ENCODE data around the gene LDB3.

DNA sequence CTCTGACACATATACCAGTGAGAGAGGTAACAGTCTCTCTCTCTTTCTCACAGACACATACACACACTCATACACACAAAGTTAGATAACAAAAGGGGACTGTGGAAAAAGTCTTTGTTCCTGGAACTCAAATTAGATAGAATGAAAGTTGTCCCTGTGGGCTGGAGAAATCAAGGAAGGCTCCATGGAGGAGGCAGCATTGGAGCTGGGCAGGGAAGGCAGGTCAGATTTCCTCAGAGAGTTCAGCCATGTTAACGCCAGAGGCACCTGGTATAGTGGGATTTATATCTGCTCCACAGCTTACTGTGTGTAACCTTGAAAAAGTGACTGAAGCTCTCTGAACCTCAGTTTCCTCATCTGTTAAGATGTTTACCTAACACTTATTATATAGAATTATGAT, 38.7 kb downstream of the LDB3 start:
- TF ChIP-seq, protein P1, sequence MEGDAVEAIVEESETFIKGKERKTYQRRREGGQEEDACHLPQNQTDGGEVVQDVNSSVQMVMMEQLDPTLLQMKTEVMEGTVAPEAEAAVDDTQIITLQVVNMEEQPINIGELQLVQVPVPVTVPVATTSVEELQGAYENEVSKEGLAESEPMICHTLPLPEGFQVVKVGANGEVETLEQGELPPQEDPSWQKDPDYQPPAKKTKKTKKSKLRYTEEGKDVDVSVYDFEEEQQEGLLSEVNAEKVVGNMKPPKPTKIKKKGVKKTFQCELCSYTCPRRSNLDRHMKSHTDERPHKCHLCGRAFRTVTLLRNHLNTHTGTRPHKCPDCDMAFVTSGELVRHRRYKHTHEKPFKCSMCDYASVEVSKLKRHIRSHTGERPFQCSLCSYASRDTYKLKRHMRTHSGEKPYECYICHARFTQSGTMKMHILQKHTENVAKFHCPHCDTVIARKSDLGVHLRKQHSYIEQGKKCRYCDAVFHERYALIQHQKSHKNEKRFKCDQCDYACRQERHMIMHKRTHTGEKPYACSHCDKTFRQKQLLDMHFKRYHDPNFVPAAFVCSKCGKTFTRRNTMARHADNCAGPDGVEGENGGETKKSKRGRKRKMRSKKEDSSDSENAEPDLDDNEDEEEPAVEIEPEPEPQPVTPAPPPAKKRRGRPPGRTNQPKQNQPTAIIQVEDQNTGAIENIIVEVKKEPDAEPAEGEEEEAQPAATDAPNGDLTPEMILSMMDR (IDR thresholded peaks at IDR 0.05; ENCODE audit: low read length) = no peak
- TF ChIP-seq EZH2phosphoT487 (IDR thresholded peaks at IDR 0.05; ENCODE audit: low read length) (no peak), EZH2 (optimal IDR thresholded peaks at IDR 0.05; ENCODE audit: low read depth, low read length) (no peak)
